ENCODE measurements around the gene PCDHA1. TPM values are rescaled to one million over a fixed set of nuclear protein-coding genes. Genes with fewer than 3 reads are reported as not detected.

Gene PCDHA1
- total and polyA plus RNA-seq, 4 donors: not detected

GRCh38 chr5:140877262-140877581, 91.3 kb downstream of the PCDHA1 start:
- Histone ChIP-seq H3K36me3 (ENCODE audit: control insufficient read depth in 1 of 2, insufficient read depth in 2 of 2, low read length in 1 of 2) (no peaks in the 10 kb centered on the region), H3K27me3 (ENCODE audit: control insufficient read depth in 1 of 2, insufficient read depth in 2 of 2, low read length in 1 of 2) (peaks cover 0 to 3% of the 10 kb centered on the region in 2 donors), H3K4me1 (ENCODE audit: control insufficient read depth in 1 of 2, insufficient read depth in 2 of 2, low read length in 2 of 2) (no peaks in the 10 kb centered on the region), H3K4me3 (ENCODE audit: low read length in 2 of 2) (no peak overlapping the region), H3K27ac (ENCODE audit: low read depth in 1 of 2, low read length in 2 of 2) (no peak overlapping the region), H3K9me3 (ENCODE audit: control insufficient read depth, low read length) (peaks cover 18% of the 10 kb centered on the region)
- 35 to 36% methylated on average over 37 of the region's 37 CpGs for WGBS, 2 donors
- intact Hi-C loops (cut with DNase I): no loop called here
- no peak for ATAC-seq (ENCODE audit: low FRiP score)
- DNase-seq: no peak

GRCh38 chr5:140881889-140882590, 96.1 kb downstream of the PCDHA1 start, which contains the start of gene PCDHA13:
Gene PCDHA13 (plus strand): TSS chr5:140882124. CDS start chr5:140882269, 145 bp downstream.
- H3K36me3 ChIP-seq (ENCODE audit: control insufficient read depth in 1 of 2, insufficient read depth in 2 of 2, low read length in 1 of 2): no peaks in the 10 kb centered on the region
- ATAC-seq (ENCODE audit: low FRiP score) (no peak), DNase-seq (no peak)
- intact Hi-C loops (cut with DNase I): no loop called here
- peaks cover 24% of the 10 kb centered on the region for H3K9me3 ChIP-seq (ENCODE audit: control insufficient read depth, low read length)
- H3K4me3 ChIP-seq (ENCODE audit: low read length in 2 of 2): no peak within 1 kb of the TSS
- WGBS, 2 donors: 7 to 12% methylated on average over 28 to 35 of the region's 35 CpGs
- H3K27me3 ChIP-seq (ENCODE audit: control insufficient read depth in 1 of 2, insufficient read depth in 2 of 2, low read length in 1 of 2): no peaks in the 10 kb centered on the region
- no peaks in the 10 kb centered on the region for H3K4me1 ChIP-seq (ENCODE audit: control insufficient read depth in 1 of 2, insufficient read depth in 2 of 2, low read length in 2 of 2)
- no peak within 1 kb of the TSS for H3K27ac ChIP-seq (ENCODE audit: low read depth in 1 of 2, low read length in 2 of 2)

- H3K27me3 ChIP-seq (ENCODE audit: control insufficient read depth in 1 of 2, insufficient read depth in 2 of 2, low read length in 1 of 2): no peaks in the 10 kb centered on the region
- H3K27ac ChIP-seq (ENCODE audit: low read depth in 1 of 2, low read length in 2 of 2): no peak overlapping the region
- ATAC-seq (ENCODE audit: low FRiP score) (no peak), DNase-seq (no peak)
- H3K4me1 ChIP-seq (ENCODE audit: control insufficient read depth in 1 of 2, insufficient read depth in 2 of 2, low read length in 2 of 2): no peaks in the 10 kb centered on the region
- H3K4me3 ChIP-seq (ENCODE audit: low read length in 2 of 2): no peak overlapping the region
- 10 to 16% methylated on average over 12 of the region's 12 CpGs for WGBS, 2 donors
- no peaks in the 10 kb centered on the region for H3K36me3 ChIP-seq (ENCODE audit: control insufficient read depth in 1 of 2, insufficient read depth in 2 of 2, low read length in 1 of 2)
- H3K9me3 ChIP-seq (ENCODE audit: control insufficient read depth, low read length): peaks cover 21% of the 10 kb centered on the region
- intact Hi-C loops (cut with DNase I): no loop called here
Measured at GRCh38 chr5:140882591-140882899, 96.6 kb downstream of the PCDHA1 start.

- intact Hi-C loops (cut with DNase I): no loop called here
- no peaks in the 10 kb centered on the region for H3K4me1 ChIP-seq (ENCODE audit: control insufficient read depth in 1 of 2, insufficient read depth in 2 of 2, low read length in 2 of 2)
Measured at GRCh38 chr5:140883373-140883772, 97.4 kb downstream of the PCDHA1 start.

GRCh38 chr5:140883927-140884697, 98.2 kb downstream of the PCDHA1 start:
- H3K27me3 ChIP-seq (ENCODE audit: control insufficient read depth in 1 of 2, insufficient read depth in 2 of 2, low read length in 1 of 2): no peaks in the 10 kb centered on the region
- DNase-seq: no peak
- H3K36me3 ChIP-seq (ENCODE audit: control insufficient read depth in 1 of 2, insufficient read depth in 2 of 2, low read length in 1 of 2): no peaks in the 10 kb centered on the region
- no peak overlapping the region for H3K27ac ChIP-seq (ENCODE audit: low read depth in 1 of 2, low read length in 2 of 2)
- no peak for ATAC-seq (ENCODE audit: low FRiP score)
- intact Hi-C loops (cut with DNase I): no loop called here
- no peaks in the 10 kb centered on the region for H3K4me1 ChIP-seq (ENCODE audit: control insufficient read depth in 1 of 2, insufficient read depth in 2 of 2, low read length in 2 of 2)
- 25 to 34% methylated on average over 78 to 79 of the region's 79 CpGs for WGBS, 2 donors
- H3K9me3 ChIP-seq (ENCODE audit: control insufficient read depth, low read length): peaks cover 21% of the 10 kb centered on the region
- no peak overlapping the region for H3K4me3 ChIP-seq (ENCODE audit: low read length in 2 of 2)

More at GRCh38 chr5:140883373-140883772, 97.4 kb downstream of the PCDHA1 start:
- Histone ChIP-seq H3K27ac (ENCODE audit: low read depth in 1 of 2, low read length in 2 of 2) (no peak overlapping the region), H3K4me3 (ENCODE audit: low read length in 2 of 2) (no peak overlapping the region), H3K27me3 (ENCODE audit: control insufficient read depth in 1 of 2, insufficient read depth in 2 of 2, low read length in 1 of 2) (no peaks in the 10 kb centered on the region), H3K36me3 (ENCODE audit: control insufficient read depth in 1 of 2, insufficient read depth in 2 of 2, low read length in 1 of 2) (no peaks in the 10 kb centered on the region), H3K9me3 (ENCODE audit: control insufficient read depth, low read length) (peaks cover 21% of the 10 kb centered on the region)
- DNase-seq (no peak), ATAC-seq (ENCODE audit: low FRiP score) (no peak)
- WGBS, 2 donors: 33 to 38% methylated on average over 41 of the region's 41 CpGs

- intact Hi-C loops (cut with DNase I): no loop called here
Measured at GRCh38 chr5:140916325-140916724, 130.4 kb downstream of the PCDHA1 start.

GRCh38 chr5:140923601-140924000, 137.7 kb downstream of the PCDHA1 start:
- no peak overlapping the region for H3K4me3 ChIP-seq (ENCODE audit: low read length in 2 of 2)
- no peak overlapping the region for H3K27ac ChIP-seq (ENCODE audit: low read depth in 1 of 2, low read length in 2 of 2)
- no peak for ATAC-seq (ENCODE audit: low FRiP score)
- H3K4me1 ChIP-seq (ENCODE audit: control insufficient read depth in 1 of 2, insufficient read depth in 2 of 2, low read length in 2 of 2): no peaks in the 10 kb centered on the region
- intact Hi-C loops (cut with DNase I): no loop called here
- WGBS, 2 donors: 54 to 61% methylated on average over 4 of the region's 4 CpGs
- no peaks in the 10 kb centered on the region for H3K9me3 ChIP-seq (ENCODE audit: control insufficient read depth, low read length)
- H3K36me3 ChIP-seq (ENCODE audit: control insufficient read depth in 1 of 2, insufficient read depth in 2 of 2, low read length in 1 of 2): no peaks in the 10 kb centered on the region
- no peaks in the 10 kb centered on the region for H3K27me3 ChIP-seq (ENCODE audit: control insufficient read depth in 1 of 2, insufficient read depth in 2 of 2, low read length in 1 of 2)
- no peak for DNase-seq

More at GRCh38 chr5:140916325-140916724, 130.4 kb downstream of the PCDHA1 start:
- no peak for DNase-seq
- 72 to 76% methylated on average over 1 of the region's 1 CpG for WGBS, 2 donors
- no peaks in the 10 kb centered on the region for H3K36me3 ChIP-seq (ENCODE audit: control insufficient read depth in 1 of 2, insufficient read depth in 2 of 2, low read length in 1 of 2)
- H3K4me3 ChIP-seq (ENCODE audit: low read length in 2 of 2): no peak overlapping the region
- H3K27me3 ChIP-seq (ENCODE audit: control insufficient read depth in 1 of 2, insufficient read depth in 2 of 2, low read length in 1 of 2): no peaks in the 10 kb centered on the region
- no peaks in the 10 kb centered on the region for H3K4me1 ChIP-seq (ENCODE audit: control insufficient read depth in 1 of 2, insufficient read depth in 2 of 2, low read length in 2 of 2)
- peaks cover 4% of the 10 kb centered on the region for H3K9me3 ChIP-seq (ENCODE audit: control insufficient read depth, low read length)
- ATAC-seq (ENCODE audit: low FRiP score): no peak
- H3K27ac ChIP-seq (ENCODE audit: low read depth in 1 of 2, low read length in 2 of 2): no peak overlapping the region

- no peak for DNase-seq
- Histone ChIP-seq H3K9me3 (ENCODE audit: control insufficient read depth, low read length) (no peaks in the 10 kb centered on the region), H3K27me3 (ENCODE audit: control insufficient read depth in 1 of 2, insufficient read depth in 2 of 2, low read length in 1 of 2) (no peaks in the 10 kb centered on the region), H3K27ac (ENCODE audit: low read depth in 1 of 2, low read length in 2 of 2) (no peak within 1 kb of the TSS), H3K4me3 (ENCODE audit: low read length in 2 of 2) (peak within 1 kb of the TSS in 1 of 2 donors; percentile 18), H3K36me3 (ENCODE audit: control insufficient read depth in 1 of 2, insufficient read depth in 2 of 2, low read length in 1 of 2) (no peaks in the 10 kb centered on the region), H3K4me1 (ENCODE audit: control insufficient read depth in 1 of 2, insufficient read depth in 2 of 2, low read length in 2 of 2) (no peaks in the 10 kb centered on the region)
- intact Hi-C loops (cut with DNase I): no loop called here
- WGBS, 2 donors: 1 to 3% methylated on average over 41 of the region's 41 CpGs
- ATAC-seq (ENCODE audit: low FRiP score): peak; percentile 39
Measured at GRCh38 chr5:140925806-140926442, 140.0 kb downstream of the PCDHA1 start, which contains the start of gene PCDHAC1. Gene PCDHAC1 (plus strand): TSS chr5:140926299. CDS start chr5:140926893, 594 bp downstream.
